Effector memory CD8-positive, alpha-beta T cell (primary cell): ENCODE measurements around the gene TTC3.

ENCODE experiments used
- ATAC-seq: fragments of 150-1000 bp; cut with Tn5 transposase; replicated peaks from 2 replicates; pipeline ENCODE4 v1.10.0; 2021; ENCODE audit warnings: mild to moderate bottlenecking, moderate library complexity
- DNase-seq, 3 experiments: peaks; one replicate each; pipeline ENCODE4 v3.0.0; 2021
- H3K27ac Mint-ChIP-seq, 2 donors: one replicate each; pipeline ENCODE4 v1.8.0; 2022; ENCODE audit warnings: mild to moderate bottlenecking in 2 of 2, mixed read lengths in 2 of 2, moderate library complexity in 2 of 2
- H3K27me3 Mint-ChIP-seq, 2 donors: one replicate each; pipeline ENCODE4 v1.8.0; 2022; ENCODE audit warnings: mixed read lengths in 2 of 2
- H3K36me3 Mint-ChIP-seq: one replicate; pipeline ENCODE4 v1.8.0; 2022; ENCODE audit warnings: mild to moderate bottlenecking, moderate library complexity, mixed read lengths; ENCODE audit not compliant: insufficient read depth
- H3K4me1 Mint-ChIP-seq, 2 donors: one replicate each; pipeline ENCODE4 v1.8.0; 2022; ENCODE audit warnings: low read depth in 2 of 2, mixed read lengths in 2 of 2
- H3K4me3 Mint-ChIP-seq, 2 donors: one replicate each; pipeline ENCODE4 v1.8.0; 2022; ENCODE audit warnings: mild to moderate bottlenecking in 2 of 2, mixed read lengths in 2 of 2, moderate library complexity in 2 of 2
- H3K9me3 Mint-ChIP-seq, 2 donors: one replicate each; pipeline ENCODE4 v1.8.0; 2022; ENCODE audit warnings: mixed read lengths in 2 of 2

The TTC3 gene

DNA sequence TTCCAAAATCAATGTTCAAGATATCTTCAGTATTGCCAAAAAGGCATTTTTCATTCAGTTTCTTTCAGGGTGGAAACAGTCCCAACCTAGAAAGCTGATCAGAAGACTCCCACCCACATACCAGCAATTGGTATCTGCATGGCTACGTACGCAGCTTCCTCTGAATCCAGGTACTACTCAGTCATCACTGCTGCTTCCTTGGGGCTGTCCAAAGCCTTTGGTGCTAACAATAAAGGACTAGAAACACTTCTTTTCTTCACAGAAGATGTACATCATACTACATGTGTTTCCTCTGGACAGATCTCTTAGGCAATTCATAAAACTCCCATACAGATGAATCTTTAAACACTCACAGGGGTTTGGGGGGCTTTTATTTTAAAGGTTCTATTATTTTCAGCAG lies 164.3 kb downstream of the TTC3 start:
- Mint-ChIP-seq H3K4me3 (no peak overlapping the region), H3K9me3 (no peaks in the 10 kb centered on the region), H3K4me1 (peaks cover 11 to 29% of the 10 kb centered on the region in 2 donors), H3K36me3 (peaks cover 45% of the 10 kb centered on the region), H3K27ac (peak overlapping the region; percentile 46 to 92), H3K27me3 (no peaks in the 10 kb centered on the region)
- DNase-seq: no peak
- ATAC-seq: no peak

DNA sequence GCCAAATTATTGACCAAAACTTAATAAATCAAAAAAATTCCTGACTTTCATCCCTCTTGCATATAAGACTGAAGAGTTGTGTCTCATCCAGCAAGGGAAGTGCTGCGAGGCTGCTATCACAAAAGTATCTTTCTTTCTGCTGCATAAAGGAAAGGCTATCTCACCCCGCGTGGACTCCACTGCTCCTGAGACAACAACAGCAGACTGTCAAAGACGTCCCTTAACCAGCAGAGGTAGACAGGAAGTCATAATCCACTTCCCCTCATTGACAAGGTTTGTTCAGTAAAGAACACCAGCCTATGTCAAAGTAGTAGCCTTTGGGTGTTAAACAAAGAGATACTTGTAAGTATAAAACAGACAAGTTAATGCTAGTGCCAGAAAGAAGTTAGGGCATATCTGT lies 164.7 kb downstream of the TTC3 start:
- ATAC-seq: peak; percentile 62
- Mint-ChIP-seq H3K27ac (peak overlapping the region; percentile 44 to 92), H3K4me1 (peaks cover 11 to 32% of the 10 kb centered on the region in 2 donors), H3K4me3 (no peak overlapping the region), H3K9me3 (no peaks in the 10 kb centered on the region), H3K27me3 (no peaks in the 10 kb centered on the region), H3K36me3 (peaks cover 45% of the 10 kb centered on the region)
- DNase-seq: no peak

DNA sequence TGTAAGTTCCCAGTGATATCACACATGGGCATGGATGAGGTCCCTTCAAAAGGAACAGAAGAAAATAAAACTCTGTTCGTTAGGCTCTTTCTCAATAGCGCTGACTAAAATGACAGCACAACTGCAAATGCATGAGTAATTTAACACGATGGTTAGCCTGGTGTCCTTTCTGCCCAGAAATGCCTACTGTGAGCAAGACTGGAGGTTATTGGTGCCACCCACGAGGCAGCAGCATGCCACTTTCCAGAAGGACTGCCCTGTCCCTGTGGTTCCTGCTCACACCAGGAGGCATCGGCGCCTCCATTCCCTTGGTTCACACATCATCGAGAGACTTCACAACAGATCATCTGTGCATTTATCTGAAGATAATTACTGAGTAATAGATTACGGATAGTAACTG lies 167.9 kb downstream of the TTC3 start:
- Mint-ChIP-seq H3K36me3 (peaks cover 39% of the 10 kb centered on the region), H3K4me1 (peaks cover 38 to 64% of the 10 kb centered on the region in 2 donors), H3K9me3 (no peaks in the 10 kb centered on the region), H3K27me3 (no peaks in the 10 kb centered on the region), H3K4me3 (no peak overlapping the region), H3K27ac (peak overlapping the region; percentile 38 to 51)
- DNase-seq: no peak
- no peak for ATAC-seq

DNA sequence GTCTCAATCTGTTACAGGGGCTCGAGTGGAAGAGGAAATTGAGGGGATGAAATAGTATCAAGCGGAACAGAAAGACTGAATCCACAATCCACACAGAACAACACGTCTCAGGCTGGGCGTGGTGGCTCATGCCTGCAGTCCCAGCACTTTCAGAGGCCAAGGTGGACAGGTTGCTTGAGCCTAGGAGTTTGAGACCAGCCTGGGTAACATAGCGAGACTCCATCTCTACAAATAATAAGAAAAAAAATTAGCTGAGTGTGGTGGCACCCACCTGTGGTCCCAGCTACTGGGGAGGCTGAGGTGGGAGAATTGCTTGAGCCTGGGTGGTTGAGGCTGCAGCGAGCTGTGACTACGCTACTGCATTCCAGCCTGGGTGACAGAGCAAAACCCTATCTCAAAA lies 168.4 kb downstream of the TTC3 start:
- Mint-ChIP-seq H3K36me3 (peaks cover 35% of the 10 kb centered on the region), H3K27ac (peak overlapping the region; percentile 38 to 51), H3K4me3 (no peak overlapping the region), H3K9me3 (no peaks in the 10 kb centered on the region), H3K27me3 (no peaks in the 10 kb centered on the region), H3K4me1 (peaks cover 40 to 69% of the 10 kb centered on the region in 2 donors)
- ATAC-seq (no peak), DNase-seq (no peak)

DNA sequence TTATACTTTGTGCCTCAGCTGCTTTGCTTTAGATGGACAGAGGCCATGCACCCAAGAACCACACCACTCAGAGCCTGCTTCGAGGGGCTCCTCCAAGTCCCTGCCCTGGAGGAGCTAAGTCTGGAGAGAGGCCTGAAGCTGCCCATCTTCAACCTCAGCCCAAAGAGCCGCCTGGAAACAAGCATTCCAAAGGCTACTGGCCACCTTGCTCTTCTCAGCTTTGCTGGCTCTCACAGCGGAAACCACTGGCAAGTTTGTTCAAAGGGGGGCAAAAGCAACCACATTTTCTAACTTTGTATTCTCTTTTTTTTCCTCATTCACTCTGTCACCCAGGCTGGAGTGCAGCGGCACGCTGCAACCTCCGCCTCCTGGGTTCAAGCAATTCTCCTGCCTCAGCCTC lies 170.9 kb downstream of the TTC3 start:
- peaks cover 18% of the 10 kb centered on the region for H3K36me3 Mint-ChIP-seq
- H3K4me3 Mint-ChIP-seq: peak overlapping the region in 1 of 2 donors; percentile 64
- H3K27me3 Mint-ChIP-seq: no peaks in the 10 kb centered on the region
- no peak for ATAC-seq
- no peak for DNase-seq
- peaks cover 40 to 75% of the 10 kb centered on the region in 2 donors for H3K4me1 Mint-ChIP-seq
- H3K9me3 Mint-ChIP-seq: no peaks in the 10 kb centered on the region
- H3K27ac Mint-ChIP-seq: peak overlapping the region; percentile 86 to 94

DNA sequence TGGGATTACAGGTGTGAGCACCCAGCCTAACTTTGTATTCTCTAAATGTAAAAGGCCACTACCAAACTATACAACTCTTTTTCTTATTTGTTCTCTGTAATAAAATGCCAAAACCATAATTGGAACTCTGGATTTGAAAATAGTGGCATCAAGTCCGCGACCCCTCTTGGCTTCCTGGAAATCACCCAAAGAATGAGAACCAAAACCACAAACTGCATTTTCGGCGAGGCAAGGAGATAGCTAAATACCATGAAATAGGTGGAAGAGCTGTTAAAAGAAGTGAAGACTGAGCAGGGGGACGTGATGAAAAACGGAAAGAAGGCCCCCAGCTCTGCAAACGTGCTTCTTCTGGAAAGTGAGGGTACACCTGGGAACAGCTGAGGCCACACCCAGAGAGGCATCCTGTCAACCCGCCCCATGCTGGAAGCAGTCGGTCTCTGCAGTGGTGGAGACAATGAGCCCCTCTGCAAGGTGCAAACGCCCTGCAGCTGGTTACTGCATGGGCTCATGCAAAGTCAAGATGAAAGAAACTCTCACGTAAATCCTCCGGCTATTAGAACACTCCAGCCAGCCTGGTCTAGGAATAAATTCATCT lies 171.5 kb downstream of the TTC3 start:
- H3K4me3 Mint-ChIP-seq: peak overlapping the region; percentile 62 to 64
- DNase-seq: no peak
- no peaks in the 10 kb centered on the region for H3K9me3 Mint-ChIP-seq
- H3K27me3 Mint-ChIP-seq: no peaks in the 10 kb centered on the region
- H3K4me1 Mint-ChIP-seq: peaks cover 43 to 80% of the 10 kb centered on the region in 2 donors
- H3K27ac Mint-ChIP-seq: peak overlapping the region; percentile 86 to 94
- H3K36me3 Mint-ChIP-seq: peaks cover 12% of the 10 kb centered on the region
- ATAC-seq: peak; percentile 35

DNA sequence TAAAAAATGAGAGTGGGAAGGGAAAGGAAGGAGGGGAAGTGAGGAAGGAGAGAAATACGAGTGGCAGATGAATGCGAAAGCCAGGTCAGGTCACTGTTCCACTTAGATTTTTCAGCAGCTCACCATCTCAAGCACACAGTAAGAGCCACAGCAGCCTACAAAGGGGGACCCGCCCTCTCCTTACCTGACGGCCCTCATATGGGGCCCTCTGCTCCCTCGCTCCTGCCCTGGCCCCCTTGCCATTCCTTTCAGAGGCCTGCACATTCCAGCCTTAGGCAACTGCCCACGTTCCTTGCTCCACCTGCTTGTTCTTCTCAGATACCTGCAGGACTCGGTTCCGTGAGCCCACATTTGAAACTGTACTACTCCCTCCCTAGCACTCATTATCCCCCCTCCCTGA lies 172.1 kb downstream of the TTC3 start:
- H3K4me3 Mint-ChIP-seq: peak overlapping the region; percentile 62 to 64
- H3K4me1 Mint-ChIP-seq: peaks cover 45 to 81% of the 10 kb centered on the region in 2 donors
- H3K27ac Mint-ChIP-seq: peak overlapping the region; percentile 86 to 94
- DNase-seq (no peak), ATAC-seq (no peak)
- H3K27me3 Mint-ChIP-seq: no peaks in the 10 kb centered on the region
- no peaks in the 10 kb centered on the region for H3K9me3 Mint-ChIP-seq
- H3K36me3 Mint-ChIP-seq: peaks cover 9% of the 10 kb centered on the region

DNA sequence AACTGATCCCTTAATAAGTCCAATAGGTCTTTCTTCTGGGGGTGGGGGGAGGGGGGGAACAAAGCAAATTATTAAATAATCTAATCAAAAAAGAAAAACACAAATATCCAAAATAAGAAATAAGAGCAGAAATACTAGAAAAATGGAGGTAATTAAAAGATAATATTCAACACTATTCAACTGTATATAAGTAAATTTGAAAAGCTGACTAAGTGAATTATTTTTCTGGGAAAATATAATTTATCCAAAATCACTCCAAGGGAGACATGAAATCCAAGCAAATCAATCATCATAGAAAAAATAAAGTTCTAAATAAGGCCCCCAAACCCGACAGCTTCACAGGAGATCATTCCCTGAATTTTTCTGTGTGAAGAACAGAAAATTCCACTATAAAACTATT lies 175.2 kb downstream of the TTC3 start:
- H3K36me3 Mint-ChIP-seq: peaks cover 3% of the 10 kb centered on the region
- peaks cover 50 to 81% of the 10 kb centered on the region in 2 donors for H3K4me1 Mint-ChIP-seq
- H3K4me3 Mint-ChIP-seq: no peak overlapping the region
- DNase-seq: no peak
- no peak for ATAC-seq
- no peaks in the 10 kb centered on the region for H3K9me3 Mint-ChIP-seq
- no peak overlapping the region for H3K27ac Mint-ChIP-seq
- H3K27me3 Mint-ChIP-seq: no peaks in the 10 kb centered on the region

DNA sequence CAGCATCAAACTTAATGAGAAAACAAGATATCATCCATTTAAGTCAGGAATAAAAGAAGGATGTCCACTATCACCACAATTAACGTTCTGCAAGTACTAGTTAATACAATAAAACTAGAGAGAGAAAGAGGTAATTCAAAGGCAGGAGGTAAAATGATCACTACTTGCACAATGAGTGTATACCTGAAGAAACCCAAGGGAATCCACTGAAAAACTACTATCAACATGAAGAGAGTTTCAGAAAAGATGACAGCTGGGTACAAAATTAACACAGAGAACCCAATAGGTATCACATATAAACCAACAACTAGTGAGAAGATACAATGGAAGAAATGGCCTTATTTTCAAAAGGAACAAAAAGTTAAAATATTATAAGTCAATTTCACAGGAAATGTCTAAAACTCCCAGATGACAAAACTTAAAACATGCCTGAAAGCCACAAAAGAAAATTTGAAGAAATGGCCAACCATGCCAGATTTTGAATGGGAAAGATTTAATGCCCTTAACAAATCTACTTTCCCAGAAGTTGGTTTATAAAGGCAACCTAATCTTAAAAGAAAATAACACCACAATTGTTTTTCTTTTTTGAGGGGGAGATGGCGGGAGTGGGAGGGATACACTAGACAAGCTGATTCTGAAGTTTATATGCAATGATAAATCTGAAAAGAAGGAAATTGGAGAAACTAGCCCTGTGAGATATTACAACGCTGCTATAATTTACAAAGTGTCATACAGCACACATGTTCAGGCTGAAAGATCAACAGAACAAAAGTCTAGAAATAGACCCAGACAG lies 176.3 kb downstream of the TTC3 start:
- no peaks in the 10 kb centered on the region for H3K9me3 Mint-ChIP-seq
- no peak overlapping the region for H3K27ac Mint-ChIP-seq
- peaks cover 6% of the 10 kb centered on the region for H3K36me3 Mint-ChIP-seq

DNA sequence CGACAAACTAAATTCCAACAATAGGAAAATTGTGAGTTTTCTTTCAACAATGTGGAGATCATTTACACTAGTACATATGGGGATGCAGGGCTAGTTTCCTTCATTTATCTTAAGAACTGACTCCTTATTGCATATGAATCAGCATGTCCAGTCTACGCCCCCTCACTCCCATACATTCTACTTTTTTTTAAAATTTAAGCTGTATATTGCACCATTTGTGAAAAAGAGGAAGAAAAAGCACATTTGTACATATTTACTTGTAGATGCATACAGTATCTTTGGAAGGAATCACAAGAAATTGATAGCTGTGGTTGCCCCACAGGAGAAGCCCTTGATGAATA lies 178.2 kb downstream of the TTC3 start:
- Mint-ChIP-seq H3K27me3 (no peaks in the 10 kb centered on the region), H3K4me3 (no peak overlapping the region), H3K36me3 (peaks cover 6% of the 10 kb centered on the region), H3K4me1 (peaks cover 30 to 62% of the 10 kb centered on the region in 2 donors), H3K9me3 (no peaks in the 10 kb centered on the region), H3K27ac (no peak overlapping the region)
- no peak for ATAC-seq
- no peak for DNase-seq

More for the DNA sequence above, 176.3 kb downstream of the TTC3 start:
- Mint-ChIP-seq H3K4me1 (peaks cover 45 to 76% of the 10 kb centered on the region in 2 donors), H3K4me3 (no peak overlapping the region), H3K27me3 (no peaks in the 10 kb centered on the region)
- ATAC-seq (no peak), DNase-seq (no peak)
